ENCODE results near the gene GATAD2A.

GATAD2A gene

GRCh38 chr19:19541616-19542015, 136.1 kb downstream of the GATAD2A start:
- ChIA-PET POLR2A (ENCODE audit: low non-redundant PET) (no interaction called here), CTCF (interaction anchor here (1.3 kb wide), 1 partner anchor 9 kb away, joined by 6 read pairs; no protein-coding TSS in a partner anchor)
- no peak for DNase-seq (ENCODE audit: low spot score)
- no peak overlapping the region for H3K27ac ChIP-seq
- no peak for TF ChIP-seq CTCF (conservative IDR thresholded peaks at IDR 0.05; ENCODE audit: low read depth)

- no peak overlapping the region for H3K27ac ChIP-seq
- TF ChIP-seq CTCF (conservative IDR thresholded peaks at IDR 0.05; ENCODE audit: low read depth) = no peak
- CTCF ChIA-PET = no interaction called here
- DNase-seq (ENCODE audit: low spot score) = no peak
- POLR2A ChIA-PET (ENCODE audit: low non-redundant PET) = no interaction called here
Observed at GRCh38 chr19:19542507-19542906, 137.0 kb downstream of the GATAD2A start.

GRCh38 chr19:19543101-19543500, 137.6 kb downstream of the GATAD2A start:
- DNase-seq (ENCODE audit: low spot score) = no peak
- H3K27ac ChIP-seq = no peak overlapping the region
- ChIA-PET POLR2A (ENCODE audit: low non-redundant PET) (no interaction called here), CTCF (interaction anchor here (1.8 to 2.2 kb wide), 2 partner anchors 10 to 11 kb away, joined by 7 to 8 read pairs; no protein-coding TSS in a partner anchor)
- no peak for TF ChIP-seq CTCF (conservative IDR thresholded peaks at IDR 0.05; ENCODE audit: low read depth)

- no peak overlapping the region for H3K27ac ChIP-seq
- POLR2A ChIA-PET (ENCODE audit: low non-redundant PET) = no interaction called here
- CTCF ChIA-PET = interaction anchor here (0.7 to 2.2 kb wide), 3 partner anchors 9 to 96 kb away, joined by 3 to 8 read pairs (median 7); no protein-coding TSS in a partner anchor
- TF ChIP-seq CTCF (conservative IDR thresholded peaks at IDR 0.05; ENCODE audit: low read depth) = no peak
- no peak for DNase-seq (ENCODE audit: low spot score)
Observed at GRCh38 chr19:19543640-19544039, 138.2 kb downstream of the GATAD2A start.

GRCh38 chr19:19544257-19544953, 138.9 kb downstream of the GATAD2A start:
- ChIA-PET POLR2A (ENCODE audit: low non-redundant PET) (no interaction called here), CTCF (interaction anchor here (1.8 to 2.2 kb wide), 2 partner anchors 8 to 12 kb away, joined by 7 to 8 read pairs; no protein-coding TSS in a partner anchor)
- no peak for DNase-seq (ENCODE audit: low spot score)
- TF ChIP-seq CTCF (conservative IDR thresholded peaks at IDR 0.05; ENCODE audit: low read depth) = no peak
- no peak overlapping the region for H3K27ac ChIP-seq

- POLR2A ChIA-PET (ENCODE audit: low non-redundant PET) = no interaction called here
- DNase-seq (ENCODE audit: low spot score) = no peak
- CTCF ChIA-PET = interaction anchor here (2.2 kb wide), 1 partner anchor 13 kb away, joined by 7 read pairs; no protein-coding TSS in a partner anchor
- no peak overlapping the region for H3K27ac ChIP-seq
- no peak for TF ChIP-seq CTCF (conservative IDR thresholded peaks at IDR 0.05; ENCODE audit: low read depth)
Observed at GRCh38 chr19:19544954-19545591, 139.6 kb downstream of the GATAD2A start.
